ENCODE data around the gene KCNJ8. TPM values are rescaled to one million over a fixed set of nuclear protein-coding genes. Genes with fewer than 3 reads are reported as not detected.
"Not testable (repeated sequence)": the region's sequence is repeated elsewhere in the genome, so short reads cannot be mapped to it uniquely, and the experiment has no call there.

KCNJ8 gene
- total RNA-seq, 2 donors from 2014 or later: 0.46 to 2.4 TPM

DNA sequence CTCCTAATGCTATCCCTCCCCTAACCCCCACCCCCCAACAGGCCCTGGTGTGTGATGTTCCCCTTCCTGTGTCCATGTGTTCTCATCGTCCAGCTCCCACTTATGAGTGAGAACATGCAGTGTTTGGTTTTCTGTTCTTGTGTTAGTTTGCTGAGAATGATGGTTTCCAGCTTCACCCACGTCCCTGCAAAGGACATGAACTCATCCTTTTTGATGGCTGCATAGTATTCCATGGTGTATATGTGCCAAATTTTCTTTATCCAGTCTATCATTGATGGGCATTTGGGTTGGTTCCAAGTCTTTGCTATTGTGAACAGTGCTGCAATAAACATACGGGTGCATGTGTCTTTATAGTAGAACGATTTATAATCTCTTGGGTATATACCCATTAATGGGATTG, 15.2 kb upstream of the KCNJ8 start:
- intact Hi-C loops (cut with DNase I, micrococcal nuclease); ATAC-seq; DNase-seq: not testable (repeated sequence)

DNA sequence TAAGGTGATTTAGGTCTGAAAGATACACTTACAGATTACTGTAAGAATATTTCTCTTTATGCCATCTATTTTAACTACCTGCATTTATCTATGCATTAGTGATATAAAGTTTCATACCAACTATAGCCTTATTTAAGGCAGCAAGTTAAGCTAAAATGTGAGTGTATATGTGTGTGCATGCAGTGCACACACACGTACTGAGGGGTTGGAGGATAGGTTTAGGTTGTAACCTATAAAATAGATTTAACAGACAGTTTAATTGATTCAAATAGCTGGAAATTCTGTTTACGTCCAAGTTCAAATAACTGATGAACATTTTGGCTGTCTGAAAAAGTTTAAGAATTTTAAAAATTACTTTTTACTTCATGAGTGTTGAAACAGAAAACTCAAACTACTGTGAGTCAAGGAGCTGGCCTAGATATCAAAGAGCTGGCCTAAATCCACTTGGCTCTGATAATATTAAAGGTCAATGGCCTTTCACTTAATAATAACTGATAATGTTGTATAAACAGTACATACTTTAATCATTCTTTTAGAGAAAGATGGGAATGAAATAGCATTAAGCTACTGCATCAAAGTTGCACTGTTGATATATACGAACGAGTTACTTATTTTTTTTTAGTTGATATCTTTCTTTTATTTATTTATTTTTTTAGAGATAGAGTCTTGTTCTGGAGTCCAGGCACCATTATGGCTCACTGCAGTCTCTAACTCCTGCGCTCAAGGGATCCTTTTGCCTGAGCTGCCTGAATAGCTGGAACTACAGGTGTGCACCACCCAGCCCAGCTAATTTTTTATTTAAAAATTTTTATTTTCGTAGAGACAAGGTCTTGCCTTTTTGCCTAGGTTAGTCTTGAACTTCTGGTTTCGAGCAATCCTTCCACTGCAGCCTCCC, 13.8 kb upstream of the KCNJ8 start:
- intact Hi-C loops (cut with DNase I, micrococcal nuclease): no loop called here
- ATAC-seq: no peak
- no peak for DNase-seq

DNA sequence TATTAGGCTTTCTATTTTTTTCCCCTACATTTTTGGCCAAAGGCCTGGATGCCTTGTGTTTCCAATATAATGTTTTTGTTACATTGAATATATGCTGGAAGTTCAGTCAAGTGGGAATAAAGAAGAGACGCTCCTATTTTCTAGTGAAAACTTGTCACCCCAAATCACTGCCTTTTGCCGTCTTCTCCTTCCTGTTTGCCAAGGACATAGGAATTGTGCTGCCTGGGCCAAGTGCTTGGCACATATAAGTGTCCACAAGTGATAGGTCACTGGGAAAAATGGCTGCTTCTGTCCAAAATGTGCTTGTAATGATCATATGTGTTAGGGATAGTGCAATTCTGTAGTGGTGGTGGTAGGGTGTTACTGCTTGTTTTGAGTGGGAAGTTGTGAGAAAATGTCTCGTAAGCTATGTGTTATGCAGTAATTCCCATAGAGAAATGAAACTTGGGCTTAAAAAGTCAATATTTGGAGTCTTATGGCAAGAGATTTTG, 11.6 kb upstream of the KCNJ8 start:
- DNase-seq (no peak), ATAC-seq (no peak)
- intact Hi-C loops (cut with DNase I, micrococcal nuclease): no loop called here

DNA sequence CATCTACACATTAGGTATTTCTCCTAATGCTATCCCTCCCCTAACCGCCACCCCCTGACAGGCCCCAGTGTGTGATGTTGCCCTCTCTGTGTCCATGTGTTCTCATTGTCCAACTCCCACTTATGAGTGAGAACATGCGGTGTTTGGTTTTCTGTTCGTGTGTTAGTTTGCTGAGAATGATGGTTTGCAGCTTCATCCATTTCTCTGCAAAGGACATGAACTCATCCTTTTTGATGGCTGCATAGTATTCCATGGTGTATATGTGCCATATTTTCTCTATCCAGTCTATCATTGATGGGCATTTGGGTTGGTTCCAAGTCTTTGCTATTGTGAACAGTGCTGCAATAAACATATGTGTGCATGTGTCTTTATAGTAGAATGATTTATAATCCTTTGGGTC, 8.2 kb upstream of the KCNJ8 start:
- DNase-seq; intact Hi-C loops (cut with DNase I, micrococcal nuclease); ATAC-seq: not testable (repeated sequence)

DNA sequence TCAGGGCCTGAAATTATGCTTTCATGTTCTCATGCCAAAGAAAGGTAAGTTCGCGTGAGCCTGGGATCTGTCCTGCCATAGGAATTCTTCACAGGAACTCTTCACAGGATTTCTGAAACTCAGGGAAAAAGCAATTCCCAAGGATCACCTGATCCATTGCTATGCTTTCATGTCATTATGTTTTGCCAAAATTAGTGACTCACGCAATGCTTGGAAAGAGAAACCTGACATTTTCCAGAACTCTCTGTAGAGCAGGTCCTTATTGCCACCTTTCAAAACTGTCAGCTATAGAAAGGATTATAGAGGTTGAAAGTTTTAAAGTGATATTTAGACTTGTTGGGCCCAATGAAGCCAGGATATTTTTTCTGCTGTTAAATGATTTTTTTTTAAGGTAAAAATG, 6.3 kb upstream of the KCNJ8 start:
- DNase-seq (no peak), ATAC-seq (no peak)

DNA sequence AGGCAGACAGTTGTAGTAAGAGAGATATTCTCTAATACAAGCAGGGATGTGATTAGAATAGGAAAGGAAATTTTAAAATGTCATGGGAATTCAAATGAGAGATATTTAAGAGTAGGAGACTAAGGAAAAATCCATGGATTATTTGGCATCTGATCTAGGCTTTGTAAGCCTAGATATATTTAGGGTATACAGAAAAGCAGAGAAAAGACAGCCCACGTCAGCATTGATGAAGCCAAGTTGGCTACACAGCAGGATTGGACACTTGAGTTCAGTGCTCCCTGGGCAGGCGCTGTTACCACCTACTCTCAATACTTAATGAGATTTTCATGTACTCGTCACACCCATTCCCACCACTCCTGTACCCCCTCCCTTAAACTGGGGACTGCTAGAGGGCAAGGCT, 1.7 kb upstream of the KCNJ8 start:
- ATAC-seq (no peak), DNase-seq (no peak)
- intact Hi-C loops (cut with DNase I, micrococcal nuclease): no loop called here

More for the DNA sequence above, 6.3 kb upstream of the KCNJ8 start:
- intact Hi-C loops (cut with DNase I, micrococcal nuclease): no loop called here

DNA sequence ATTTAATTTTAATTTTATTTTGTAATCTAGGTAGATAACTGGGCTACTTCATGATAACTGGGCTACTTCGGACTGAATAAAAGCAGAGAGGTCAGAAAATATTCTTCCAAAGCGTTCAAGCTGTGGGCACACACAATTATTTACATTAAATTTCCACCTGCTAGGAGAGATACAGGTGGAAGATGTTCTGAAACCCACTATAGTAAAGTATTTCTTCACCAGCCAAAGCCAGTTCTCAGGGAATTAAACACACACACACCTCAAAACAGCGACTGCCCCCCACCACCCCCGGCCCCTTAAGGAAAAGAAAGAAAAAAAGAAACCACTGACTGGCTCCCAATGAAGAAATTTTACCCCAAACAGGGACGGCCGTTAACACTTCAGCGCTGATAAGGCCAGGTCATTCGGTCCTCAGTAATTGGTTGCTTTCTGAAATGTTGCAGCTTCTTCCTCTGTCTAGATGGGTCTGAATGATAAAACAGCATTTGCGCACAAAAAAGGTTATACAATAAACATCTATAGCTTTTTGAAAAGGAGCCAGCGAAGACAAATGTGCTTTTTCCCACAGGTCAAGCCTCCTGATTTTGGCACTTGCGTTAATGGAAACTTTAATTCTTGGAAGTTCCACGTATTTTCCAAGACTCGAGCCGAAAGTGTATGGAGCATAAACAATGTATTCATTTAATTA, 771 bp upstream of the KCNJ8 start:
- DNase-seq: no peak
- ATAC-seq: no peak
- intact Hi-C loops (cut with DNase I, micrococcal nuclease): no loop called here

DNA sequence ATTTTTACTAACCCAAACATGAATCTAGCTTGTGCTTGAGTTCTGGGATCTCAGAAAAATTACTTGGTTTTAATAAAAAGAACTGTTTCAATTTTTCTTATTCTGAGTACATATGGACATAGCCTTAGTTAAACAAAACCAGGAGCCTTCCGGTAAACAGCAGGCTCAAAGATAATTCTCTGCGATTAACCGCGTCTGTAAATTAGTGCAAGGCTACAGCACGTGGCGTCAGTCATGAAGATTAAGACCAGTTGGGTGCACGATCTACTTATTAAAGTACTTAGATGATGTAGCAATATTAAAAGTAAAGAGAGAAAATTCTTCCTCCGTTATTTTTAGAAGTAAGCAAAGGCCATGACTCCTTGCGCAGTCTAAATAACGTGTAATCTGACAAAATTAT, 700 bp downstream of the KCNJ8 start:
- DNase-seq (no peak), ATAC-seq (no peak)
- intact Hi-C loops (cut with DNase I, micrococcal nuclease): no loop called here

DNA sequence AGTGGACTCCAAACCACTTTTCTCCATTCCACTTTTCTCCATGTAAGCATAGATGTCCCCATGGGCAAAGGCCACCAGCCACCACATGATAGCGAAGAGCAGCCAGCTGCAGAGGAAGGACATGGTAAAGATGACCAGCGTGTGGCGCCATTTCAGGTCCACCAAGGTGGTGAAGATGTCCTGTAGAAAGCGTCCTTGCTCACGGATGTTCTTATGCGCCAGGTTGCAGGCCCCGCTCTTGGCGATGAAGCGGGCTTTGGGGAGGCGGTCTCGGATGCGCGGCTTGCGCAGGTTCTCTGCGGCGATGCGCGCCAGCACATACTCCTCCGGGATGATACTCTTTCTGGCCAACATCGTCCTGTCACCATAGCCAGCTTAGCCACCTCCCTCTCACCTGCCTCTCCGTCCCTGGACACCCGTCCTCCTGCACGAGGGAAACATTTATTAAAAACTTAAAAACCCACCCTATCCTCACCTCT, 1.2 kb downstream of the KCNJ8 start:
- intact Hi-C loops (cut with DNase I, micrococcal nuclease): no loop called here
- DNase-seq (peak; percentile 28 to 31), ATAC-seq (peak; percentile 31)

DNA sequence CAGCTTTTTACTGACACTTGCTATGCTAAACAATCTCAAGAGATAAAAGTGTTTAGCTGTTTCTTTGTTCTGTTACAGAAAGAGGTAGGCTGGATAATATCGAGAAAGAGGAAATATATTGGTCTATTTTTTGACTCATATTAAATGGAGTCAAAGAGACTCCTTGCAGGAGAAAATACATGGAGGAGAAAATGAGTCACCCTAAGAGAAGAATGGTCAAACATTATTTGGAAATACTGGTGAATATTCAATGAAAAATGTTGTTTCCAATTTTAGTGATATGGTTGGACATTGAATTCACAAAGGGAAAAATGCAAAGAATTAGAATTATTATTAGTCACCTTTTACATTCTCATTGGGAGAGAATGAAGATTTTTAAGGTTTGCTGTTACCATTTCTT, 3.2 kb downstream of the KCNJ8 start:
- intact Hi-C loops (cut with DNase I, micrococcal nuclease): no loop called here

DNA sequence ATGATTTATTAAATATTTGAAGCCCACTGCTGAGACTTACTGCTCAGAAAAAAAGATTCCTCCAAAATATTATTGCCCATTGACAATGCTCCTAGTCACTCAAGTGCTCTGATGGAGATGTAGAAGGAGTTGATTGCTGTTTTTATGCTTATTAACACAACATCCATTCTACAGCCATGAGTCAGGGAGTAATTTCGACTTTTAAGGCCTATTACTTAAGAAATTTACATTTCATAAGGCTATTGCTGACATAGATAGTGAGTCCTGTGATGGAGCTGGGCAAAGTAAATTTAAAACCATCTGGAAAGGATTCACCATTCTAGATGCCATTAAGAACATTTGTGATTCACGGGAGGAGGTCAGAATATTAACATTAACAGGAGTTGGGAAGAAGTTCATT, 5.2 kb downstream of the KCNJ8 start:
- no peak for ATAC-seq
- DNase-seq: no peak
- intact Hi-C loops (cut with DNase I, micrococcal nuclease): no loop called here

More for the DNA sequence above, 3.2 kb downstream of the KCNJ8 start:
- ATAC-seq (no peak), DNase-seq (no peak)

DNA sequence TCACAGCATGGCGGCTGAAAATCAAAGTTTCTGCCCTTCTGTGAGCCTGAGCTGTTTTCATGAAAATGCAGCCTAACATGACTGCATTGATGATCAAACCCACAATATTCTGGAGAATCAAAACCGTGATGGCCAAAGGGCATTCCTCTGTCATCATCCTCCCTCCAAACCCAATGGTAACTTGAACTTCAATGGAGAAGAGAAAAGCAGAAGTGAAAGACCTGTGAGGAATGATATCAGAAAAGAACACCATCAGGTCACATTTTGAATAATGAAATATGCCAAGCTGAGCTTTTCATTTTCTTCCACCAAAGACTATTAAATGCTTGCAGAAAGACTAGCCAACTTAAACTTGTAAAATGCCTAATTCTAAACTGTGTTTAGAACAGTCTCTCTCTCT, 8.1 kb downstream of the KCNJ8 start:
- no peak for ATAC-seq
- intact Hi-C loops (cut with DNase I, micrococcal nuclease): no loop called here
- no peak for DNase-seq

DNA sequence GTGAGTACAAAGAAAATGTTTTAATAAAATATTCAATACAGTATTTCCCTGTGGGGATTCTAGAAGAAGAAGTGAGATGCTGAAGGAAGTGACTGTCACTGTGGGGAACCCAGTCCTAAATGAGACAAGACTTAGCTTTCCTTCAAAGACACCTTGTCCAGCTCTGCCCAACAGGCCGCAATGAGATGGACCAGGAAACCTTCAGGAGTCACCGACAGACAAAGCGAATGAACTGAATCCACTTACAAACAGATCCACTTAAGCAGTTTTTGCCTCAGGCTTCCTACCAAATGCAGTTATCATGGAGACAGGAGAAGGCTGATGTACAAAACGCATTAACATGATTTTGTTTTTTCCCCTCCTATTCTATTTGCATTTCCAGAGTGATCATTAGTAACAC, 9.6 kb downstream of the KCNJ8 start:
- ATAC-seq: no peak
- no peak for DNase-seq
- intact Hi-C loops (cut with DNase I, micrococcal nuclease): no loop called here

DNA sequence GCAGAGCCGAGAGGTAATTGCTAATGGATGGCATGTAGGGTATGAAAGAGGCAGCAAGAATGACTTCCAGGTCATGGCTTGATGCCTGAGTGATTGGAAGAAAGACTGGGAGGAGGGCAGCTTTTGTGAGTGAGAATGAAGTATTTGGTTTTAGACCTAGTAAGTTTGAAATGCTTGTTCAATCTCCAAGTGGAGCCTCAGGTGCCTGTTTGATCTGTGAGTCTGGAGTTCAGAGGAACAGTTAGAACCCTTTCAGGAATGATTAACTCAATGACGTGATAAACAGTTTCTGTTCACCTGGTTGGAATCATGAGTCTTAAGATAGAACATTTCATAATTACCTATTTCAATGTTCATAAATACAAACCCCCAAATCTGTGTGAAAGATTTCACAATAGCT, 10.4 kb downstream of the KCNJ8 start:
- DNase-seq (no peak), ATAC-seq (peak; percentile 91)
- intact Hi-C loops (cut with DNase I, micrococcal nuclease): no loop called here

DNA sequence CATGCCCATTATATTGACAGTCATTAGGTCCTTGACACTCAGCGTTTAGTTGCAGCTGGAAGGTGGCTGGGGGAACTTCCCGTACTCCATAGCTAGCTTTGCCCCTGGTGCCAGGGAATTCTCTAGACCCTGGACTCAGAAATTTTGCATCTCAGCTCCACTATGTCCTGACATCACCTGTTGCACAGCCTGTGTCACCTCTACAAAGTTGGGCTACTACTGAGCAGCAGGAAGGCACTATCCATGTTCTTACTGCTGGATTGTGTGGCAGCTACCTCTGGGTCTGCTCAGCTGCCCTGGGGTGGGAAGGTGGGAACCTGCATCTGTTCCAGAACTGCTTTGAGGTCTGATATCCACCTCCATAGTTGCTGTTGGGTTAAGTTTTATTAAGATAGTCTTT, 11.0 kb downstream of the KCNJ8 start:
- ATAC-seq: peak; percentile 22
- DNase-seq: no peak
- intact Hi-C loops (cut with DNase I, micrococcal nuclease): no loop called here

DNA sequence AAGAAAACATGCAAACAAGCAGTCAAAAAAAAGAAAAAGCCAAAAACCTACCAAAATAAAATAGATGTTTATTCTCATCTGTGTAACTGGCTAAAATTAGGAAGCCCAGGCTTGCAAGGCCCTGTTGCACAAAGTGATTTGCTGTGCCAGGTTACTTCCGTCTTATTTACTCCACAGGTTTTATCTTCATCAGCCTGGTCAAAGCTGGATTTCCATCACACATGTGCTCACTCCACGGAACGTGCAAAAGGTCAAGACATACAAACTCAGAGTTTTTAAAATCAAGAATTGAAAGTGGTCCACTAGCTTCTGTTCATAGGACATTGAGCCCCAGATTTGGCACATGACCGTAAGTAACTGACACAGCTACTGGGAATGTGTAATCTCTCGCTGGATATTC, 14.8 kb downstream of the KCNJ8 start:
- DNase-seq (no peak), ATAC-seq (no peak)
- intact Hi-C loops (cut with DNase I, micrococcal nuclease): no loop called here

DNA sequence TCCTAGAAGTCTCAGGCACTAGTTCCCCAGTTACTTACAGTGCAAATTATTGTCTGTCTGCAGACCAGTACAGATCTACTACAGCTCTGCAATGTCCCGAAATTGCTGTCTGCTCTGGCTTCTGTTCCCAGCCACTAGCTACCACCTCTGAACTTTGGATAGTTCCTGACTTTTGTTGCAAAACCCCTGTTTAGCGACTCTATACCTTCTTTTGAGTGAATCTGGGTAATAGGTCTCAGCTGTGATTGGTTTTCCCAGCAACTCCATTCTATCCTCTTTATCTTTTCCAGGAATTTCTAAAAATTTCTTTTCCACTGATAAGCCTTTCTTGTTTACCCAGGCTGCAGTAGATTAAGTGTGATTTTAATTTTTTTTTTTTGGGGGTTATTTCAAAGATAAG, 16.8 kb downstream of the KCNJ8 start:
- intact Hi-C loops (cut with DNase I, micrococcal nuclease): no loop called here
- no peak for DNase-seq
- no peak for ATAC-seq

DNA sequence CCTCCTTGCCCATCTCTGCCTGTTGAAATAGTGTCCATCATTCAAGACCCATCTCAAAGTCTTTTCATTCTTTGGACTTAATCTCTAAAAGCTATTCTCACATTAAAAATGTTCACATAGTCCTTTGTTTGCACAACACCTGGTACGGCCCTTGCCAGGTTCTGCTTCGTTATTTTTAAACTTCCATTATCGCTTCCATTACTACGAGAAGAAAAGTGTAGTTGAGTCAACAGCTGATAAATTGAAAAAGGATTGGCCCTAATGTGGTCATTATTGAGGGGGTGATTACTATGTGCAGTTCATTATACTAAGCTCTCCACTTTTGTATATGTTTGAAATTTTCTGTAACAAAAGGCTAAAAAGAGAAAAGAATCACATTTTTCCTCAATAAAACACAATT, 17.8 kb downstream of the KCNJ8 start:
- intact Hi-C loops (cut with DNase I, micrococcal nuclease): no loop called here
- DNase-seq (no peak), ATAC-seq (no peak)

DNA sequence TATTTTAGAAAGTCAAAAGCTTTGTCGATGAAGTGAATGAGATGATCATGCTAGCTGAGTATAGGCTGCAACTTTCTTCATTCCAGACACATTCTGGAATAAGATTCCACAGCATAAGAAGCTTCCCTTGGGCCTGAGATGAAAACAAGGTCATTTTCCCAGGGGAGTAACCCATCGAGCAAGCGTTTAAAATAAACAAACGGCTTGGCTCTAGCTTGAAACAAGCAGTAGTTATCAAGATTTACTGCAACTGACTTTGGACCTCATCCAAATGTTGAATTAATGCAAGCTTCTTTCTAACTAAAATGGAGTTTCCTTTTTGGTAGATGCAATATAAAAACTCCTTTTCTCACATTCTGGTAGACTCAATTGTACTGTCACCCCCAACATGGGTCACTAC, 23.0 kb downstream of the KCNJ8 start:
- intact Hi-C loops (cut with DNase I, micrococcal nuclease): no loop called here
- peak; percentile 97 for ATAC-seq
- no peak for DNase-seq

DNA sequence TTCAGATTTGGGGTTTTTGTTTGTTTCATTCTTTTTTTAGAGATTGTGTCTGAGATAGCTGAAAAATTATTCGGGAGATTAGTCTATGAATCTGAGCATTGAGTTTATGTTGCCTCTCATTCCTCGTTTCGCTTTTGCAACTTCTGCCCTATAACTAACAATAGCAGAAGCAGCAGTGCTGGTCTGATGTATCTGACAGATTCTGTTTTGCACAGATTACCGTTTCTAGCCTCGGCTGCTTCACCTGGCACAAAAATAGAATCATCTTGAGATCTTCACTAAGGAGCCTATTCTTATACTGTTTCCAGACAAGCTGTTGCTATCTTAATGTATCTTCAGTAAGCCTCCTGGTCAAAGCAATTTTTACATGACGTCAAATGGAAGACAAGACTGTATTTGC, 29.2 kb downstream of the KCNJ8 start:
- DNase-seq (no peak), ATAC-seq (no peak)
- intact Hi-C loops (cut with DNase I, micrococcal nuclease): no loop called here
